Suprapubic skin (tissue), 4 donors: Measurements from ENCODE around the gene FAM171A1. TPM values are rescaled to one million over a fixed set of nuclear protein-coding genes. Genes with fewer than 3 reads are reported as not detected.
"Not testable (repeated sequence)": the region's sequence is repeated elsewhere in the genome, so short reads cannot be mapped to it uniquely, and the experiment has no call there.

Source experiments
- DNase-seq, 2 donors: peaks; one replicate each; pipeline ENCODE4 v3.0.0-alpha.2; 2019; ENCODE audit warnings: low spot score in 2 of 2
- H3K27ac ChIP-seq: fragments of 200-600 bp; sonication (generic); one replicate; pipeline ENCODE4 v1.5.1; 2019
- H3K27me3 ChIP-seq: fragments of 200-600 bp; sonication (generic); one replicate; pipeline ENCODE4 v1.5.1; 2019
- H3K36me3 ChIP-seq: fragments of 200-600 bp; sonication (generic); one replicate; pipeline ENCODE4 v1.5.1; 2019
- H3K4me1 ChIP-seq: fragments of 200-600 bp; sonication (generic); one replicate; pipeline ENCODE4 v1.5.1; 2019
- H3K4me3 ChIP-seq: fragments of 200-600 bp; sonication (generic); one replicate; pipeline ENCODE4 v1.5.1; 2019; ENCODE audit warnings: mild to moderate bottlenecking
- H3K9me3 ChIP-seq: fragments of 200-600 bp; sonication (generic); one replicate; pipeline ENCODE4 v1.5.1; 2019
- CTCF ChIP-seq, 2 donors: fragments of 200-600 bp in 1 of 2; fragments of 450-650 bp in 1 of 2; sonication (generic) in 1 of 2; IDR thresholded peaks; one replicate each; pipeline ENCODE4 v1.5.1; 2016 to 2019; ENCODE audit warnings: antibody characterized with exemption in 2 of 2, mild to moderate bottlenecking in 1 of 2, moderate library complexity in 1 of 2
- EP300 ChIP-seq: sonication (generic); formaldehyde crosslinking; IDR thresholded peaks from one replicate; pipeline ENCODE4 v1.6.1; 2017; ENCODE audit warnings: antibody characterized with exemption
- POLR2A ChIP-seq, 2 donors: fragments of 450-650 bp; IDR thresholded peaks; one replicate each; pipeline ENCODE4 v1.6.1; 2017; ENCODE audit warnings: antibody characterized with exemption in 2 of 2, mild to moderate bottlenecking in 2 of 2, moderate library complexity in 2 of 2
- POLR2AphosphoS5 ChIP-seq, 3 donors: sonication (generic); formaldehyde crosslinking; IDR thresholded peaks; one replicate each; pipeline ENCODE4 v1.6.1; 2017; ENCODE audit warnings: antibody characterized with exemption in 3 of 3
- WGBS: methylation state at CpG from one replicate; pipeline ENCODE4 v1.1.5; 2018; 5-methylcytosine and 5-hydroxymethylcytosine counted together
- total RNA-seq, 4 donors: library from RNA; depleted of rRNA; stranded (reverse); fragments of >200 nt; gene quantifications; one replicate each; pipeline ENCODE4 v1.1.0, GENCODE V29; 2016

The FAM171A1 gene
- 1 to 10 TPM; 2.8 to 7.0 (median 5.9) TPM for total RNA-seq

- TF ChIP-seq EP300 = no peak
- TF ChIP-seq CTCF (IDR thresholded peaks at IDR 0.05) = no peak
- no peak for TF ChIP-seq POLR2A (IDR thresholded peaks at IDR 0.05)
- no peaks in the 10 kb centered on the region for H3K9me3 ChIP-seq
- DNase-seq = no peak
- H3K27ac ChIP-seq = peak within 1 kb of the TSS; percentile 45
- WGBS = 25% methylated on average over 5 of the region's 115 CpGs
- H3K27me3 ChIP-seq = no peaks in the 10 kb centered on the region
- no peaks in the 10 kb centered on the region for H3K36me3 ChIP-seq
- peaks cover 16% of the 10 kb centered on the region for H3K4me1 ChIP-seq
- H3K4me3 ChIP-seq = peak within 1 kb of the TSS; percentile 76
Observed at GRCh38 chr10:15370856-15371701, at the start of gene FAM171A1. TSS of gene FAM171A1 (minus strand) at chr10:15371289. CDS start at chr10:15371052, 237 bp downstream.

- WGBS = 80% methylated on average over 4 of the region's 4 CpGs
- Histone ChIP-seq H3K27ac (no peak overlapping the region), H3K9me3 (no peaks in the 10 kb centered on the region), H3K36me3 (no peaks in the 10 kb centered on the region), H3K27me3 (no peaks in the 10 kb centered on the region), H3K4me1 (no peaks in the 10 kb centered on the region), H3K4me3 (no peak overlapping the region)
- TF ChIP-seq CTCF (IDR thresholded peaks at IDR 0.05) = no peak
- TF ChIP-seq POLR2A (IDR thresholded peaks at IDR 0.05) = no peak
- TF ChIP-seq EP300 = no peak
- no peak for TF ChIP-seq POLR2AphosphoS5 (IDR thresholded peaks at IDR 0.05)
- DNase-seq = no peak
Observed at GRCh38 chr10:15420858-15421257, 49.8 kb upstream of the FAM171A1 start.

GRCh38 chr10:15419279-15419874 lies 48.3 kb upstream of the FAM171A1 start:
- H3K9me3 ChIP-seq = no peaks in the 10 kb centered on the region
- H3K27me3 ChIP-seq = no peaks in the 10 kb centered on the region
- H3K4me3 ChIP-seq = no peak overlapping the region
- 28% methylated on average over 3 of the region's 3 CpGs for WGBS
- DNase-seq = no peak
- TF ChIP-seq POLR2AphosphoS5 (IDR thresholded peaks at IDR 0.05) = no peak
- peak; percentile 51 to 78 for TF ChIP-seq CTCF (IDR thresholded peaks at IDR 0.05)
- no peaks in the 10 kb centered on the region for H3K4me1 ChIP-seq
- no peak overlapping the region for H3K27ac ChIP-seq
- H3K36me3 ChIP-seq = no peaks in the 10 kb centered on the region

GRCh38 chr10:15416034-15416433 lies 44.9 kb upstream of the FAM171A1 start:
- 87% methylated on average over 1 of the region's 1 CpG for WGBS
- TF ChIP-seq EP300 (no peak), POLR2AphosphoS5 (IDR thresholded peaks at IDR 0.05) (no peak), POLR2A (IDR thresholded peaks at IDR 0.05) (no peak), CTCF (IDR thresholded peaks at IDR 0.05) (no peak)
- Histone ChIP-seq H3K9me3 (no peaks in the 10 kb centered on the region), H3K27ac (no peak overlapping the region), H3K36me3 (no peaks in the 10 kb centered on the region), H3K4me3 (no peak overlapping the region), H3K27me3 (no peaks in the 10 kb centered on the region), H3K4me1 (no peaks in the 10 kb centered on the region)
- DNase-seq = no peak

- peaks cover 4% of the 10 kb centered on the region for H3K4me1 ChIP-seq
Observed at GRCh38 chr10:15411010-15411409, 39.9 kb upstream of the FAM171A1 start.

GRCh38 chr10:15409350-15409749 lies 38.3 kb upstream of the FAM171A1 start:
- not testable (repeated sequence) for H3K9me3 ChIP-seq, H3K36me3 ChIP-seq, H3K4me3 ChIP-seq, DNase-seq, H3K4me1 ChIP-seq, H3K27me3 ChIP-seq, H3K27ac ChIP-seq
- 78% methylated on average over 2 of the region's 2 CpGs for WGBS

More at GRCh38 chr10:15411010-15411409, 39.9 kb upstream of the FAM171A1 start:
- TF ChIP-seq POLR2A (IDR thresholded peaks at IDR 0.05) (no peak), CTCF (IDR thresholded peaks at IDR 0.05) (no peak), POLR2AphosphoS5 (IDR thresholded peaks at IDR 0.05) (no peak), EP300 (no peak)
- Histone ChIP-seq H3K27me3 (no peaks in the 10 kb centered on the region), H3K36me3 (no peaks in the 10 kb centered on the region), H3K9me3 (no peaks in the 10 kb centered on the region), H3K4me3 (no peak overlapping the region), H3K27ac (no peak overlapping the region)
- WGBS = 39% methylated on average over 4 of the region's 4 CpGs
- DNase-seq = no peak
